Measurements from ENCODE around the gene GUCA1A.

Gene GUCA1A

DNA sequence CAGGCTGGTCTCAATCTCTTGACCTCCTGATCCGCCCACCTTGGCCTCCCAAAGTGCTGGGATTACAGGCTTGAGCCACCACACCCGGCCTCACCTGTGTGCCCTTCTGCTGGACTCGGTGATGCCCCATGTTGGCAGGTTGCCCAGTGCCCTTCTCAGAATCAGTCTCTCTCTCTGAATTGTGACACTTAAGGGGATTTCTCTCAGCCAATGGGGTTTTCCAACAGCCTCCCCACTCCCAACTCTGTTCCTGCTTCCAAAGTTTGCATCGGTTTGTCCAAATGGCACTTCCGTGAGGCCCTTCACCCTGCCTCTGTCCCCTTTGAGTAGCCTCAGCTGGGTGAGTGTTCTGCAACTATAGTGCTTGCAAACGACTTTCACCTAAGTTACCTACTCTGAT lies 47.6 kb downstream of the GUCA1A start:
- Histone ChIP-seq H3K9ac (ENCODE audit: low read length) (no peak overlapping the region), H3K79me2 (ENCODE audit: insufficient read depth, low read length) (peaks cover 18% of the 10 kb centered on the region), H3F3A (ENCODE audit: insufficient read depth) (peaks cover 7% of the 10 kb centered on the region), H3K9me2 (replicated peaks; ENCODE audit: insufficient read depth, low read length) (no peaks in the 10 kb centered on the region), H2AFZ (ENCODE audit: low read depth, low read length, severe bottlenecking) (no peak overlapping the region), H4K20me1 (ENCODE audit: low read depth, low read length) (no peaks in the 10 kb centered on the region), H3K4me3 (ENCODE audit: insufficient read depth, low read length, poor library complexity, severe bottlenecking) (no peak overlapping the region), H3K27me3 (ENCODE audit: low read length) (no peaks in the 10 kb centered on the region), H3K27ac (ENCODE audit: low read depth, low read length) (no peak overlapping the region), H3K36me3 (ENCODE audit: low read length) (no peaks in the 10 kb centered on the region), H3K4me2 (ENCODE audit: low read depth, low read length, poor library complexity, severe bottlenecking) (no peak overlapping the region), H3K9me3 (ENCODE audit: insufficient read depth, low read length) (no peaks in the 10 kb centered on the region)
- TF ChIP-seq, protein P1, sequence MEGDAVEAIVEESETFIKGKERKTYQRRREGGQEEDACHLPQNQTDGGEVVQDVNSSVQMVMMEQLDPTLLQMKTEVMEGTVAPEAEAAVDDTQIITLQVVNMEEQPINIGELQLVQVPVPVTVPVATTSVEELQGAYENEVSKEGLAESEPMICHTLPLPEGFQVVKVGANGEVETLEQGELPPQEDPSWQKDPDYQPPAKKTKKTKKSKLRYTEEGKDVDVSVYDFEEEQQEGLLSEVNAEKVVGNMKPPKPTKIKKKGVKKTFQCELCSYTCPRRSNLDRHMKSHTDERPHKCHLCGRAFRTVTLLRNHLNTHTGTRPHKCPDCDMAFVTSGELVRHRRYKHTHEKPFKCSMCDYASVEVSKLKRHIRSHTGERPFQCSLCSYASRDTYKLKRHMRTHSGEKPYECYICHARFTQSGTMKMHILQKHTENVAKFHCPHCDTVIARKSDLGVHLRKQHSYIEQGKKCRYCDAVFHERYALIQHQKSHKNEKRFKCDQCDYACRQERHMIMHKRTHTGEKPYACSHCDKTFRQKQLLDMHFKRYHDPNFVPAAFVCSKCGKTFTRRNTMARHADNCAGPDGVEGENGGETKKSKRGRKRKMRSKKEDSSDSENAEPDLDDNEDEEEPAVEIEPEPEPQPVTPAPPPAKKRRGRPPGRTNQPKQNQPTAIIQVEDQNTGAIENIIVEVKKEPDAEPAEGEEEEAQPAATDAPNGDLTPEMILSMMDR (IDR thresholded peaks at IDR 0.05; ENCODE audit: insufficient read depth, low read length, poor library complexity, severe bottlenecking), result no peak
- TF ChIP-seq EZH2phosphoT487 (conservative IDR thresholded peaks at IDR 0.05; ENCODE audit: low read length), result no peak

DNA sequence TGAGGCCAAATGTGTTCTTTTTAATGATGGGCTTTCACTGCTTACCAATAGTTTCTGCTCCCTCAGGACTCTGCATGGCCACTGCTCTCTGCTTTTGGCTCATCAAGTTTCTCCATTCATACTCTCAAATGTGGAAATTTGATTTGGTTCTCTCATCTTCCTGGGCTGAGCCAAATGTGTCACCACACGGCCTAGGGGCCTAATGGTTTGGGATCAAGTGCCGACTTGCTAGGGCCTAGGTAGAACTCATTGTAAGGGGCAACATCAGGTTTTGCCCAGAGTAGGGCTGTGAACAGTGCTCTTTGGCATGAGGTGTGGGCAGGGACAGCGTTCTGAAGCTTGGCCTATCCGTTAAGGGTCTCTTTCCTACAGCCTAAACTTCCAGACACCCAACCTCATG lies 48.4 kb downstream of the GUCA1A start:
- Histone ChIP-seq H3K36me3 (ENCODE audit: low read length) (no peaks in the 10 kb centered on the region), H4K20me1 (ENCODE audit: low read depth, low read length) (no peaks in the 10 kb centered on the region), H3F3A (ENCODE audit: insufficient read depth) (peaks cover 7% of the 10 kb centered on the region), H3K9ac (ENCODE audit: low read length) (no peak overlapping the region), H3K4me2 (ENCODE audit: low read depth, low read length, poor library complexity, severe bottlenecking) (no peak overlapping the region), H3K27me3 (ENCODE audit: low read length) (no peaks in the 10 kb centered on the region), H3K27ac (ENCODE audit: low read depth, low read length) (no peak overlapping the region), H3K4me3 (ENCODE audit: insufficient read depth, low read length, poor library complexity, severe bottlenecking) (no peak overlapping the region), H3K9me2 (replicated peaks; ENCODE audit: insufficient read depth, low read length) (no peaks in the 10 kb centered on the region), H3K9me3 (ENCODE audit: insufficient read depth, low read length) (no peaks in the 10 kb centered on the region), H2AFZ (ENCODE audit: low read depth, low read length, severe bottlenecking) (no peak overlapping the region), H3K79me2 (ENCODE audit: insufficient read depth, low read length) (peaks cover 11% of the 10 kb centered on the region)
- TF ChIP-seq, protein P1 (IDR thresholded peaks at IDR 0.05; ENCODE audit: insufficient read depth, low read length, poor library complexity, severe bottlenecking), result no peak
- no peak for TF ChIP-seq EZH2phosphoT487 (conservative IDR thresholded peaks at IDR 0.05; ENCODE audit: low read length)

DNA sequence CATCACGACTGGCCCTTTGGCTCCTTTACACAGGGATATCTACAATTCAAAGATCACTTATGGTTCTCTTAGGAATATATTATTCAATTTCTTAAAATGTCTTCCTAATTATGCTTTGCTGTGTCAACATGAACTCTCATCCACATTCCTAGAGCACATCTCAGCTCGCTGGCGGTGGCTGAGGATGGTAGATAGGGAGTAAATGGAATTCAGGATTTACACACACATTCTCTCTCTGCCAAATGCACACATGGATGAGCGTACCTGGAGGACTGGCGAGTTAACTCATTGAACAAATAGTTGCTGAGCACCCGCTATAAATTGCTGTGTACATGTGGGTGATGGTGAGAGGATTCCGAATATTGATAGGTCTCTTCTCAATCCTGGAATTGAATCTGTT lies 49.3 kb downstream of the GUCA1A start:
- H3K36me3 ChIP-seq (ENCODE audit: low read length), result no peaks in the 10 kb centered on the region
- TF ChIP-seq EZH2phosphoT487 (conservative IDR thresholded peaks at IDR 0.05; ENCODE audit: low read length), result no peak
- H3K9me3 ChIP-seq (ENCODE audit: insufficient read depth, low read length), result no peaks in the 10 kb centered on the region
- peaks cover 7% of the 10 kb centered on the region for H3F3A ChIP-seq (ENCODE audit: insufficient read depth)
- no peaks in the 10 kb centered on the region for H3K27me3 ChIP-seq (ENCODE audit: low read length)
- peaks cover 2% of the 10 kb centered on the region for H3K79me2 ChIP-seq (ENCODE audit: insufficient read depth, low read length)
- H3K9me2 ChIP-seq (replicated peaks; ENCODE audit: insufficient read depth, low read length), result no peaks in the 10 kb centered on the region
- no peak overlapping the region for H3K4me2 ChIP-seq (ENCODE audit: low read depth, low read length, poor library complexity, severe bottlenecking)
- no peak overlapping the region for H3K27ac ChIP-seq (ENCODE audit: low read depth, low read length)
- no peaks in the 10 kb centered on the region for H4K20me1 ChIP-seq (ENCODE audit: low read depth, low read length)
- H3K4me3 ChIP-seq (ENCODE audit: insufficient read depth, low read length, poor library complexity, severe bottlenecking), result no peak overlapping the region
- no peak overlapping the region for H3K9ac ChIP-seq (ENCODE audit: low read length)
- no peak overlapping the region for H2AFZ ChIP-seq (ENCODE audit: low read depth, low read length, severe bottlenecking)

DNA sequence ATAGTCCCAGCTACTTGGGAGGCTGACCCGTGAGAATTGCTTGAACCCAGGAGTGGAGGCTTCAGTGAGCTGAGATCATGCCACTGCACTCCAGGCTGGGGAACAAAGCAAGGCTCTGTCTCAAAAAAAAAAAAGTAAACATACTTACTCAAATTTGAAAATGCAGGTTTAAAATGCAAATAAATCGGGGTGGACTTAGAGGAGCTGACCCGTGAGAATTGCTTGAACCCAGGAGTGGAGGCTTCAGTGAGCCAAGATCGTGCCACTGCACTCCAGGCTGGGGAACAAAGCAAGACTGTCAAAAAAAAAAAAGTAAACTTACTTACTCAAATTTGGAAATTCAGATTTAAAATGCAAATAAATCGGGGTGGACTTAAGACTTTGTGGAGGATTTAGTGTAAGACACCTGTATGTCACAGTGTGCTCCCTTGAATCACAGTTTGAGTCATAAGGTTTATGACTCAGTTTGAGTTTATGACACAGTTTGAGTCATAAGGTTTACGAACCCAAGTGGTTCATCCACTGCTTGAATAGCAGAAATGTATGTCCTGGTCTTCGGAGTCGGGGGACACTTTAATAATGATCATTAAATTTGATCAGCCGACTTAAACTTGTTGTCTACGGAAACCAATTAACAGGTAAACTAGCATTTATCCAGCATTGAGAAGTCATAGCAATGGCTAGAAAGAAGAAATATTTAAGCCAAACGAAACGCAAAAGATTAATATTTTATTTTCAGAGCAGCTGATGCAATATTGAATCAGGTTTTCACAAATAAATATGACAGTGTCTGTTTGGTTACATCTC lies 51.3 kb downstream of the GUCA1A start:
- no peaks in the 10 kb centered on the region for H3K9me2 ChIP-seq (replicated peaks; ENCODE audit: insufficient read depth, low read length)
- H3K36me3 ChIP-seq (ENCODE audit: low read length), result no peaks in the 10 kb centered on the region
- H3K9me3 ChIP-seq (ENCODE audit: insufficient read depth, low read length), result no peaks in the 10 kb centered on the region
- no peaks in the 10 kb centered on the region for H4K20me1 ChIP-seq (ENCODE audit: low read depth, low read length)
- H3K79me2 ChIP-seq (ENCODE audit: insufficient read depth, low read length), result no peaks in the 10 kb centered on the region
- no peak overlapping the region for H2AFZ ChIP-seq (ENCODE audit: low read depth, low read length, severe bottlenecking)
- no peak overlapping the region for H3K9ac ChIP-seq (ENCODE audit: low read length)
- no peak overlapping the region for H3K27ac ChIP-seq (ENCODE audit: low read depth, low read length)
- H3K4me2 ChIP-seq (ENCODE audit: low read depth, low read length, poor library complexity, severe bottlenecking), result no peak overlapping the region
- H3K27me3 ChIP-seq (ENCODE audit: low read length), result no peaks in the 10 kb centered on the region
- TF ChIP-seq, protein P1 (IDR thresholded peaks at IDR 0.05; ENCODE audit: insufficient read depth, low read length, poor library complexity, severe bottlenecking), result no peak
- TF ChIP-seq EZH2phosphoT487 (conservative IDR thresholded peaks at IDR 0.05; ENCODE audit: low read length), result no peak
- H3K4me3 ChIP-seq (ENCODE audit: insufficient read depth, low read length, poor library complexity, severe bottlenecking), result no peak overlapping the region
- H3F3A ChIP-seq (ENCODE audit: insufficient read depth), result peaks cover 7% of the 10 kb centered on the region

All from SU-DHL-6 (cell line).